ENCODE data around the gene PLPP6. TPM values are rescaled to one million over a fixed set of nuclear protein-coding genes. Genes with fewer than 3 reads are reported as not detected.

The PLPP6 gene
- polyA plus RNA-seq, 1 donor from 2014 or later, result 26.3 TPM

DNA sequence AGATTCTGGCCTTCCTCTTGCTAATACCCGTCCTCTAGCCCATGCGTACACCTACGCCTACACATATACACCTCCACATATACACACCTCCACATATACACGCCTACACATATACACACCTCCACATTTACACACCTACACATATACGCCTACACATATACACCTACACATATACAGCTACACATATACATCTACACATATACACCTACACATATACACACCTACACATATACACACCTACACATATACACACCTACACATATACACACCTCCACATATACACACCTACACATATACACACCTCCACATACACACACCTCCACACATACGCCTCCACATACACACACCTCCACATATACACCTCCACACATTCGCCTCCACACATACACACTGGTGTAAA is 51.8 kb downstream of the PLPP6 start:
- TF ChIP-seq RAD21 (conservative IDR thresholded peaks at IDR 0.05), result no peak
- TF ChIP-seq EP300 (conservative IDR thresholded peaks at IDR 0.05; ENCODE audit: poor library complexity, severe bottlenecking), result no peak
- TF ChIP-seq REST (IDR thresholded peaks at IDR 0.05; ENCODE audit: borderline replicate concordance), result no peak
- TF ChIP-seq SMC3 (conservative IDR thresholded peaks at IDR 0.05; ENCODE audit: poor library complexity), result no peak
- TF ChIP-seq TAF1 (IDR thresholded peaks at IDR 0.05; ENCODE audit: low read depth), result no peak
- TF ChIP-seq EZH2 (IDR thresholded peaks at IDR 0.05; ENCODE audit: borderline replicate concordance, insufficient read depth, low read length, poor library complexity, severe bottlenecking), result no peak
- TF ChIP-seq POLR2AphosphoS5 (IDR thresholded peaks at IDR 0.05), result no peak
- TF ChIP-seq, protein P1, sequence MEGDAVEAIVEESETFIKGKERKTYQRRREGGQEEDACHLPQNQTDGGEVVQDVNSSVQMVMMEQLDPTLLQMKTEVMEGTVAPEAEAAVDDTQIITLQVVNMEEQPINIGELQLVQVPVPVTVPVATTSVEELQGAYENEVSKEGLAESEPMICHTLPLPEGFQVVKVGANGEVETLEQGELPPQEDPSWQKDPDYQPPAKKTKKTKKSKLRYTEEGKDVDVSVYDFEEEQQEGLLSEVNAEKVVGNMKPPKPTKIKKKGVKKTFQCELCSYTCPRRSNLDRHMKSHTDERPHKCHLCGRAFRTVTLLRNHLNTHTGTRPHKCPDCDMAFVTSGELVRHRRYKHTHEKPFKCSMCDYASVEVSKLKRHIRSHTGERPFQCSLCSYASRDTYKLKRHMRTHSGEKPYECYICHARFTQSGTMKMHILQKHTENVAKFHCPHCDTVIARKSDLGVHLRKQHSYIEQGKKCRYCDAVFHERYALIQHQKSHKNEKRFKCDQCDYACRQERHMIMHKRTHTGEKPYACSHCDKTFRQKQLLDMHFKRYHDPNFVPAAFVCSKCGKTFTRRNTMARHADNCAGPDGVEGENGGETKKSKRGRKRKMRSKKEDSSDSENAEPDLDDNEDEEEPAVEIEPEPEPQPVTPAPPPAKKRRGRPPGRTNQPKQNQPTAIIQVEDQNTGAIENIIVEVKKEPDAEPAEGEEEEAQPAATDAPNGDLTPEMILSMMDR (IDR thresholded peaks at IDR 0.05; ENCODE audit: poor library complexity, severe bottlenecking), result no peak
- TF ChIP-seq MXI1 (conservative IDR thresholded peaks at IDR 0.05; ENCODE audit: poor library complexity, severe bottlenecking), result no peak

GRCh38 chr9:4714266-4715016 is 52.3 kb downstream of the PLPP6 start:
- Histone ChIP-seq H3F3A (ENCODE audit: insufficient read depth, low read length, poor library complexity, severe bottlenecking) (no peaks in the 10 kb centered on the region), H3K9me3 (ENCODE audit: low read length) (no peaks in the 10 kb centered on the region), H3K9me2 (ENCODE audit: insufficient read depth, low read length) (no peaks in the 10 kb centered on the region), H3K79me2 (replicated peaks; ENCODE audit: insufficient read depth, low read length) (no peaks in the 10 kb centered on the region), H3K27me3 (ENCODE audit: insufficient read depth, low read depth, low read length) (no peaks in the 10 kb centered on the region), H2AFZ (ENCODE audit: low read depth, low read length) (no peak overlapping the region), H4K20me1 (ENCODE audit: insufficient read depth) (no peaks in the 10 kb centered on the region), H3K9ac (ENCODE audit: low read length) (no peak overlapping the region), H3K36me3 (ENCODE audit: insufficient read depth, low read length) (peaks cover 12% of the 10 kb centered on the region), H3K4me3 (ENCODE audit: low read length) (no peak overlapping the region), H3K27ac (ENCODE audit: low read length) (no peak overlapping the region), H3K4me2 (ENCODE audit: low read length) (no peak overlapping the region)
- no peak for TF ChIP-seq EP300 (conservative IDR thresholded peaks at IDR 0.05; ENCODE audit: poor library complexity, severe bottlenecking)
- no peak for TF ChIP-seq RAD21 (conservative IDR thresholded peaks at IDR 0.05)

More for the DNA sequence above, 51.8 kb downstream of the PLPP6 start:
- H4K20me1 ChIP-seq (ENCODE audit: insufficient read depth), result no peaks in the 10 kb centered on the region
- no peak overlapping the region for H3K4me2 ChIP-seq (ENCODE audit: low read length)
- H3K9me2 ChIP-seq (ENCODE audit: insufficient read depth, low read length), result no peaks in the 10 kb centered on the region
- H3K79me2 ChIP-seq (replicated peaks; ENCODE audit: insufficient read depth, low read length), result no peaks in the 10 kb centered on the region
- no peak overlapping the region for H2AFZ ChIP-seq (ENCODE audit: low read depth, low read length)
- H3K27ac ChIP-seq (ENCODE audit: low read length), result no peak overlapping the region
- H3K36me3 ChIP-seq (ENCODE audit: insufficient read depth, low read length), result peaks cover 10% of the 10 kb centered on the region
- no peaks in the 10 kb centered on the region for H3K27me3 ChIP-seq (ENCODE audit: insufficient read depth, low read depth, low read length)
- H3F3A ChIP-seq (ENCODE audit: insufficient read depth, low read length, poor library complexity, severe bottlenecking), result no peaks in the 10 kb centered on the region
- no peak overlapping the region for H3K9ac ChIP-seq (ENCODE audit: low read length)
- no peak overlapping the region for H3K4me3 ChIP-seq (ENCODE audit: low read length)
- H3K9me3 ChIP-seq (ENCODE audit: low read length), result no peaks in the 10 kb centered on the region

Other genes starting within 250 kb of the PLPP6 start
- gene SLC1A1, start 171.8 kb upstream of the PLPP6 start, polyA plus RNA-seq, result 27.6 and 30.8 TPM in 2 replicates
- 0.58 and 0.89 TPM in 2 replicates for gene SPATA6L, start 4.2 kb downstream of the PLPP6 start, polyA plus RNA-seq
- 25.0 and 34.7 TPM in 2 replicates for gene CDC37L1, start 17.3 kb downstream of the PLPP6 start, polyA plus RNA-seq
- 65.9 and 73.7 TPM in 2 replicates for gene AK3, start 78.9 kb downstream of the PLPP6 start, polyA plus RNA-seq
- gene RCL1, start 130.7 kb downstream of the PLPP6 start, polyA plus RNA-seq, result 4.2 and 7.5 TPM in 2 replicates